ENCODE data around the gene CCDC74A.
"Not testable (repeated sequence)": the region's sequence is repeated elsewhere in the genome, so short reads cannot be mapped to it uniquely, and the experiment has no call there.

CCDC74A gene

GRCh38 chr2:131556998-131557397 is 29.3 kb downstream of the CCDC74A start:
- no peak for DNase-seq (ENCODE audit: low read depth in 4 of 4, low spot score in 1 of 4)

GRCh38 chr2:131557558-131558321 is 30.1 kb downstream of the CCDC74A start:
- no peak for DNase-seq (ENCODE audit: low read depth in 4 of 4, low spot score in 1 of 4)

- DNase-seq (ENCODE audit: low read depth in 4 of 4, low spot score in 1 of 4), result no peak
Measured at GRCh38 chr2:131566371-131566770, 38.7 kb downstream of the CCDC74A start.

GRCh38 chr2:131567891-131568290 is 40.2 kb downstream of the CCDC74A start:
- DNase-seq (ENCODE audit: low read depth in 4 of 4, low spot score in 1 of 4), result no peak

- not testable (repeated sequence) for DNase-seq (ENCODE audit: low read depth in 4 of 4, low spot score in 1 of 4)
Measured at GRCh38 chr2:131568401-131568800, 40.7 kb downstream of the CCDC74A start.

- no peak for DNase-seq (ENCODE audit: low read depth in 4 of 4, low spot score in 1 of 4)
Measured at GRCh38 chr2:131572175-131572574, 44.5 kb downstream of the CCDC74A start.

- no peak for DNase-seq (ENCODE audit: low read depth in 4 of 4, low spot score in 1 of 4)
Measured at GRCh38 chr2:131577812-131578211, 50.1 kb downstream of the CCDC74A start.

GRCh38 chr2:131580187-131580586 is 52.5 kb downstream of the CCDC74A start:
- no peak for DNase-seq (ENCODE audit: low read depth in 4 of 4, low spot score in 1 of 4)

All from stimulated activated CD4-positive, alpha-beta T cell treated with anti-CD3 and anti-CD28 coated beads, Interleukin-1b, Interleukin-23, amount 100 ng/mL, for 24 hours (primary cell).